ENCODE data around the gene OR10A3.

The OR10A3 gene

GRCh38 chr11:7969756-7970646 lies 28.5 kb upstream of the OR10A3 start:
- DNase-seq (ENCODE audit: low read depth): peak; percentile 39
- Histone ChIP-seq H3K4me1 (ENCODE audit: control insufficient read depth, insufficient read depth, low read length) (peaks cover 34% of the 10 kb centered on the region), H3K27me3 (replicated peaks; ENCODE audit: control insufficient read depth, insufficient read depth, low read length) (no peaks in the 10 kb centered on the region), H3K4me3 (ENCODE audit: low read length) (no peak overlapping the region), H3K9me3 (ENCODE audit: control insufficient read depth, low read length) (no peaks in the 10 kb centered on the region), H3K9ac (ENCODE audit: low read length) (no peak overlapping the region), H3K36me3 (ENCODE audit: control insufficient read depth, insufficient read depth, low read length, severe bottlenecking) (no peaks in the 10 kb centered on the region)

GRCh38 chr11:7968686-7969085 lies 27.2 kb upstream of the OR10A3 start:
- DNase-seq (ENCODE audit: low read depth): peak; percentile 70
- H3K9ac ChIP-seq (ENCODE audit: low read length): peak overlapping the region; percentile 35
- no peaks in the 10 kb centered on the region for H3K27me3 ChIP-seq (replicated peaks; ENCODE audit: control insufficient read depth, insufficient read depth, low read length)
- H3K4me1 ChIP-seq (ENCODE audit: control insufficient read depth, insufficient read depth, low read length): peaks cover 43% of the 10 kb centered on the region
- H3K4me3 ChIP-seq (ENCODE audit: low read length): no peak overlapping the region
- H3K36me3 ChIP-seq (ENCODE audit: control insufficient read depth, insufficient read depth, low read length, severe bottlenecking): no peaks in the 10 kb centered on the region
- no peaks in the 10 kb centered on the region for H3K9me3 ChIP-seq (ENCODE audit: control insufficient read depth, low read length)

- Histone ChIP-seq H3K27me3 (replicated peaks; ENCODE audit: control insufficient read depth, insufficient read depth, low read length) (no peaks in the 10 kb centered on the region), H3K36me3 (ENCODE audit: control insufficient read depth, insufficient read depth, low read length, severe bottlenecking) (no peaks in the 10 kb centered on the region), H3K4me1 (ENCODE audit: control insufficient read depth, insufficient read depth, low read length) (peaks cover 43% of the 10 kb centered on the region), H3K9ac (ENCODE audit: low read length) (peak overlapping the region; percentile 37), H3K4me3 (ENCODE audit: low read length) (no peak overlapping the region), H3K9me3 (ENCODE audit: control insufficient read depth, low read length) (no peaks in the 10 kb centered on the region)
- peak; percentile 72 for DNase-seq (ENCODE audit: low read depth)
Measured at GRCh38 chr11:7967826-7968225, 26.3 kb upstream of the OR10A3 start.

GRCh38 chr11:7967097-7967496 lies 25.6 kb upstream of the OR10A3 start:
- H3K4me1 ChIP-seq (ENCODE audit: control insufficient read depth, insufficient read depth, low read length): peaks cover 43% of the 10 kb centered on the region
- no peaks in the 10 kb centered on the region for H3K27me3 ChIP-seq (replicated peaks; ENCODE audit: control insufficient read depth, insufficient read depth, low read length)
- H3K9me3 ChIP-seq (ENCODE audit: control insufficient read depth, low read length): no peaks in the 10 kb centered on the region
- no peak overlapping the region for H3K9ac ChIP-seq (ENCODE audit: low read length)
- DNase-seq (ENCODE audit: low read depth): no peak
- no peak overlapping the region for H3K4me3 ChIP-seq (ENCODE audit: low read length)
- H3K36me3 ChIP-seq (ENCODE audit: control insufficient read depth, insufficient read depth, low read length, severe bottlenecking): no peaks in the 10 kb centered on the region

GRCh38 chr11:7965386-7965785 lies 23.9 kb upstream of the OR10A3 start, which contains the start of gene NLRP10:
TSS of gene NLRP10 (minus strand) at chr11:7965447. CDS start at chr11:7963495, 1,952 bp downstream.
- peak within 1 kb of the TSS; percentile 72 for H3K9ac ChIP-seq (ENCODE audit: low read length)
- H3K36me3 ChIP-seq (ENCODE audit: control insufficient read depth, insufficient read depth, low read length, severe bottlenecking): no peaks in the 10 kb centered on the region
- peak within 1 kb of the TSS; percentile 20 for H3K4me3 ChIP-seq (ENCODE audit: low read length)
- DNase-seq (ENCODE audit: low read depth): peak; percentile 81
- H3K27me3 ChIP-seq (replicated peaks; ENCODE audit: control insufficient read depth, insufficient read depth, low read length): no peaks in the 10 kb centered on the region
- H3K4me1 ChIP-seq (ENCODE audit: control insufficient read depth, insufficient read depth, low read length): peaks cover 43% of the 10 kb centered on the region
- no peaks in the 10 kb centered on the region for H3K9me3 ChIP-seq (ENCODE audit: control insufficient read depth, low read length)

GRCh38 chr11:7964873-7965272 lies 23.4 kb upstream of the OR10A3 start:
- Histone ChIP-seq H3K36me3 (ENCODE audit: control insufficient read depth, insufficient read depth, low read length, severe bottlenecking) (no peaks in the 10 kb centered on the region), H3K27me3 (replicated peaks; ENCODE audit: control insufficient read depth, insufficient read depth, low read length) (no peaks in the 10 kb centered on the region), H3K4me3 (ENCODE audit: low read length) (peak overlapping the region; percentile 20), H3K4me1 (ENCODE audit: control insufficient read depth, insufficient read depth, low read length) (peaks cover 43% of the 10 kb centered on the region), H3K9me3 (ENCODE audit: control insufficient read depth, low read length) (no peaks in the 10 kb centered on the region), H3K9ac (ENCODE audit: low read length) (peak overlapping the region; percentile 72)
- peak; percentile 72 for DNase-seq (ENCODE audit: low read depth)

GRCh38 chr11:7964261-7964660 lies 22.8 kb upstream of the OR10A3 start:
- Histone ChIP-seq H3K4me1 (ENCODE audit: control insufficient read depth, insufficient read depth, low read length) (peaks cover 40% of the 10 kb centered on the region), H3K9me3 (ENCODE audit: control insufficient read depth, low read length) (no peaks in the 10 kb centered on the region), H3K27me3 (replicated peaks; ENCODE audit: control insufficient read depth, insufficient read depth, low read length) (no peaks in the 10 kb centered on the region), H3K36me3 (ENCODE audit: control insufficient read depth, insufficient read depth, low read length, severe bottlenecking) (no peaks in the 10 kb centered on the region), H3K4me3 (ENCODE audit: low read length) (no peak overlapping the region), H3K9ac (ENCODE audit: low read length) (peak overlapping the region; percentile 72)
- peak; percentile 7 for DNase-seq (ENCODE audit: low read depth)

GRCh38 chr11:7955191-7955590 lies 13.7 kb upstream of the OR10A3 start:
- Histone ChIP-seq H3K4me3 (ENCODE audit: low read length) (no peak overlapping the region), H3K36me3 (ENCODE audit: control insufficient read depth, insufficient read depth, low read length, severe bottlenecking) (no peaks in the 10 kb centered on the region)

GRCh38 chr11:7949934-7950333 lies 8.4 kb upstream of the OR10A3 start:
- H3K4me1 ChIP-seq (ENCODE audit: control insufficient read depth, insufficient read depth, low read length): no peaks in the 10 kb centered on the region
- H3K9ac ChIP-seq (ENCODE audit: low read length): no peak overlapping the region
- H3K9me3 ChIP-seq (ENCODE audit: control insufficient read depth, low read length): peaks cover under 1% of the 10 kb centered on the region
- DNase-seq (ENCODE audit: low read depth): peak; percentile 25
- H3K36me3 ChIP-seq (ENCODE audit: control insufficient read depth, insufficient read depth, low read length, severe bottlenecking): no peaks in the 10 kb centered on the region
- H3K4me3 ChIP-seq (ENCODE audit: low read length): no peak overlapping the region
- H3K27me3 ChIP-seq (replicated peaks; ENCODE audit: control insufficient read depth, insufficient read depth, low read length): peaks cover 6% of the 10 kb centered on the region

More at GRCh38 chr11:7955191-7955590, 13.7 kb upstream of the OR10A3 start:
- peaks cover 5% of the 10 kb centered on the region for H3K9me3 ChIP-seq (ENCODE audit: control insufficient read depth, low read length)
- H3K27me3 ChIP-seq (replicated peaks; ENCODE audit: control insufficient read depth, insufficient read depth, low read length): no peaks in the 10 kb centered on the region
- no peaks in the 10 kb centered on the region for H3K4me1 ChIP-seq (ENCODE audit: control insufficient read depth, insufficient read depth, low read length)
- no peak for DNase-seq (ENCODE audit: low read depth)
- no peak overlapping the region for H3K9ac ChIP-seq (ENCODE audit: low read length)

GRCh38 chr11:7944123-7944522 lies 2.6 kb upstream of the OR10A3 start:
- Histone ChIP-seq H3K36me3 (ENCODE audit: control insufficient read depth, insufficient read depth, low read length, severe bottlenecking) (no peaks in the 10 kb centered on the region), H3K4me3 (ENCODE audit: low read length) (no peak overlapping the region), H3K9ac (ENCODE audit: low read length) (no peak overlapping the region), H3K4me1 (ENCODE audit: control insufficient read depth, insufficient read depth, low read length) (no peaks in the 10 kb centered on the region), H3K9me3 (ENCODE audit: control insufficient read depth, low read length) (peaks cover 22% of the 10 kb centered on the region), H3K27me3 (replicated peaks; ENCODE audit: control insufficient read depth, insufficient read depth, low read length) (peaks cover 10% of the 10 kb centered on the region)
- DNase-seq (ENCODE audit: low read depth): no peak

- H3K4me1 ChIP-seq (ENCODE audit: control insufficient read depth, insufficient read depth, low read length): no peaks in the 10 kb centered on the region
- H3K9me3 ChIP-seq (ENCODE audit: control insufficient read depth, low read length): peaks cover 22% of the 10 kb centered on the region
- no peak overlapping the region for H3K9ac ChIP-seq (ENCODE audit: low read length)
- H3K4me3 ChIP-seq (ENCODE audit: low read length): no peak overlapping the region
- DNase-seq (ENCODE audit: low read depth): no peak
- peaks cover 3% of the 10 kb centered on the region for H3K27me3 ChIP-seq (replicated peaks; ENCODE audit: control insufficient read depth, insufficient read depth, low read length)
- H3K36me3 ChIP-seq (ENCODE audit: control insufficient read depth, insufficient read depth, low read length, severe bottlenecking): no peaks in the 10 kb centered on the region
Measured at GRCh38 chr11:7941146-7941545, 362 bp downstream of the OR10A3 start.
